ENCODE data around the gene CEP112.

GRCh38 chr17:66190738-66191592, 968 bp downstream of the CEP112 start:
- TF ChIP-seq FOXM1 (IDR thresholded peaks at IDR 0.05; ENCODE audit: borderline replicate concordance) = no peak
- no peak for TF ChIP-seq ARNT (IDR thresholded peaks at IDR 0.05)
- no peak for TF ChIP-seq BHLHE40 (IDR thresholded peaks at IDR 0.05; ENCODE audit: borderline replicate concordance)
- no peak for TF ChIP-seq NFRKB (IDR thresholded peaks at IDR 0.05)
- no peak for TF ChIP-seq HDGF (IDR thresholded peaks at IDR 0.05; ENCODE audit: borderline replicate concordance)
- TF ChIP-seq SP1 (IDR thresholded peaks at IDR 0.05) = no peak

Data from HEK293T (cell line).